Mesothelial cell of epicardium (in vitro differentiated cells): ENCODE measurements around the gene TM4SF20. TPM values are rescaled to one million over a fixed set of nuclear protein-coding genes. Genes with fewer than 3 reads are reported as not detected.

ENCODE experiments used
- DNase-seq, 2 experiments: peaks; one replicate each; pipeline ENCODE4 v3.0.0; 2021; ENCODE audit warnings: low spot score in 2 of 2; ENCODE audit not compliant: unreplicated experiment in 2 of 2
- H3K27ac Mint-ChIP-seq: 2 replicates; pipeline ENCODE4 v1.8.0; 2021; ENCODE audit warnings: mixed read lengths
- H3K27me3 Mint-ChIP-seq: 2 replicates; pipeline ENCODE4 v1.8.0; 2021; ENCODE audit warnings: low read depth, mixed read lengths
- H3K36me3 Mint-ChIP-seq: 2 replicates; pipeline ENCODE4 v1.8.0; 2021; ENCODE audit warnings: mixed read lengths
- H3K4me1 Mint-ChIP-seq: 2 replicates; pipeline ENCODE4 v1.8.0; 2021; ENCODE audit warnings: mixed read lengths
- H3K4me3 Mint-ChIP-seq: 2 replicates; pipeline ENCODE4 v1.8.0; 2021; ENCODE audit warnings: mild to moderate bottlenecking, moderate library complexity, mixed read lengths
- H3K9me3 Mint-ChIP-seq: 2 replicates; pipeline ENCODE4 v1.8.0; 2021; ENCODE audit warnings: mixed read lengths
- total RNA-seq: library from RNA; stranded (reverse); gene quantifications from 3 replicates; pipeline ENCODE4 v1.2.1, GENCODE V29; 2021
- TF ChIP-seq, protein P1 (sequence below): fragments of 200-600 bp; sonication (generic); IDR thresholded peaks from one replicate; pipeline ENCODE4 v1.5.0; 2021; ENCODE audit warnings: antibody characterized with exemption; ENCODE audit not compliant: unreplicated experiment

Gene TM4SF20
- total RNA-seq, 1 donor from 2014 or later, result not detected

DNA sequence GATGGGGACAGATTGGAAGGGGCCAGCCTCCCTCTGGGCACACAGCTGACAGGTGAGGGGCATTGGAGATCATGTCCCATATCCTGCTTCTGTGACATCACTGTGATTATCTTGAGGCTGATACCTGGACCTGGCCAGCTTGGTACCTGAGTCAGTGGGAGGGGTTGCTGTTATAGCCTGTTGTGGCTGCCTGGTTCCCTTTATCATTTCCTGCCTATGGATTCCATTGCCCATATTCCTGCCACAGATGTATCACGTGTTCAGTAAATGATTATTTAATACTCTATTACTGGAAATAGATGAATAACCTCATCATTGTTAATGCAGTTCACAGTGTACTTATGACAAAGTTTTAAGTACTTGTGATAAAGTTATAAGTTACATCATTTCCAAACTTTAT, 16.4 kb upstream of the TM4SF20 start:
- Mint-ChIP-seq H3K4me1 (peaks cover 3% of the 10 kb centered on the region), H3K9me3 (no peaks in the 10 kb centered on the region), H3K27me3 (no peaks in the 10 kb centered on the region), H3K36me3 (no peaks in the 10 kb centered on the region), H3K4me3 (no peak overlapping the region), H3K27ac (no peak overlapping the region)
- TF ChIP-seq, protein P1, sequence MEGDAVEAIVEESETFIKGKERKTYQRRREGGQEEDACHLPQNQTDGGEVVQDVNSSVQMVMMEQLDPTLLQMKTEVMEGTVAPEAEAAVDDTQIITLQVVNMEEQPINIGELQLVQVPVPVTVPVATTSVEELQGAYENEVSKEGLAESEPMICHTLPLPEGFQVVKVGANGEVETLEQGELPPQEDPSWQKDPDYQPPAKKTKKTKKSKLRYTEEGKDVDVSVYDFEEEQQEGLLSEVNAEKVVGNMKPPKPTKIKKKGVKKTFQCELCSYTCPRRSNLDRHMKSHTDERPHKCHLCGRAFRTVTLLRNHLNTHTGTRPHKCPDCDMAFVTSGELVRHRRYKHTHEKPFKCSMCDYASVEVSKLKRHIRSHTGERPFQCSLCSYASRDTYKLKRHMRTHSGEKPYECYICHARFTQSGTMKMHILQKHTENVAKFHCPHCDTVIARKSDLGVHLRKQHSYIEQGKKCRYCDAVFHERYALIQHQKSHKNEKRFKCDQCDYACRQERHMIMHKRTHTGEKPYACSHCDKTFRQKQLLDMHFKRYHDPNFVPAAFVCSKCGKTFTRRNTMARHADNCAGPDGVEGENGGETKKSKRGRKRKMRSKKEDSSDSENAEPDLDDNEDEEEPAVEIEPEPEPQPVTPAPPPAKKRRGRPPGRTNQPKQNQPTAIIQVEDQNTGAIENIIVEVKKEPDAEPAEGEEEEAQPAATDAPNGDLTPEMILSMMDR, result no peak
- no peak for DNase-seq

DNA sequence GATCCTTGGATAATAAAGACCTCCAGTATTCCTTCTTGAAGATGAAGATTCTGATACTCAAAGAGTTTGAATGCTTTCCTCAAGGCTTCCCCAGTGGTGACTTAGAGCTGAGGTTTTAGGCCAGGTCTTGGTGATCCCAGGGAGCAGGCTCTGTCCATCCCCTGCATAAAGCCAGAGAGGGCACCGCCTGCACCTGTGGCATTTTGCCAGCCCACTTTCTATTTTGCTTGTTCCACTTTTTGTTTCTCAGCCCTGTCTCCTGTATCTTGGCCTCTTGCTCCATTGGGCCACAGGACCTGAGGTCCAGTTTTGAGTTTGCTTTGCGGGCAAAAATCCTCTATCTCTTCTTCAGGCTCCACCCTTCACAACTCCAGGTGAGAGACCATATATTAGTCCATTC, 15.3 kb upstream of the TM4SF20 start:
- no peak overlapping the region for H3K4me3 Mint-ChIP-seq
- no peak for DNase-seq
- H3K4me1 Mint-ChIP-seq, result peaks cover 3% of the 10 kb centered on the region
- TF ChIP-seq, protein P1, result no peak
- no peak overlapping the region for H3K27ac Mint-ChIP-seq
- no peaks in the 10 kb centered on the region for H3K36me3 Mint-ChIP-seq
- no peaks in the 10 kb centered on the region for H3K27me3 Mint-ChIP-seq
- no peaks in the 10 kb centered on the region for H3K9me3 Mint-ChIP-seq

DNA sequence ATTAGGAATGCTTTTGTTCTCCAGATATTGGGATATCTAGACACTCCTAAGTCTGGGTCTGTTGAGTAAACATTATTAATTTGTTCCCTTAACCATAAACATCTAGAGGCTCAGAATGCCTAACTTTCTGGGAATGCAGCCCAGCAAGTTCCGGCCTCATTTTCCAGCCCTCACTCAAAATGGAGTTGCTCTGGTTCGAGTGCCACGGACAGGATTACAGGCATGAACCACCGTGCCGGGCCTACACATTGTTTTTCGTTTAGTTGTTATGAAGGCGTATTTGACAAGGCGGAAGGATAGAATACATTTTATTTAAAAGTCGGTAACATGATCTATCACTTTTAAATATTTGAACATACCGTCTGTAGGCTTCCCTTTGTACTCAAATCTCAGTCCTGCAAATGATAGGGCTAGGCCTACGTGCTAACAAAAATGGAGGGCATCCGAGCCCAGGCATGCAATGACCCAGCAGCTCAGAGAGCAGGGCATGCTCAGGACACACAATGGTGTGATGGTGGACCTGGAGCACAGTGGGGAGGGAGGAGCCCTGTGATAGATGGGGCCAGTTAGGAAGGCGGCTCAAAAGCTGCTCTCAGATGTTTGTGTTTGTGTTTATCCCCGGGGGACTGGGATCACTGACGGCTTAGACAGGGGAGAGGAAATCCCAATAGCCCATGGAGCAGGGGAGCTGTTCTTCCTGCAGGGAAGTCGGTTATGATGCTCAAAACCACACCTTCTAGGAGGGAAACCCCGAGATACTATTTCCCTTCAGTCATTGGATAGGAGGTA, 11.6 kb upstream of the TM4SF20 start:
- Mint-ChIP-seq H3K36me3 (no peaks in the 10 kb centered on the region), H3K4me3 (no peak overlapping the region), H3K9me3 (no peaks in the 10 kb centered on the region), H3K27me3 (no peaks in the 10 kb centered on the region), H3K27ac (no peak overlapping the region), H3K4me1 (peaks cover 3% of the 10 kb centered on the region)
- no peak for DNase-seq
- TF ChIP-seq, protein P1, result no peak

DNA sequence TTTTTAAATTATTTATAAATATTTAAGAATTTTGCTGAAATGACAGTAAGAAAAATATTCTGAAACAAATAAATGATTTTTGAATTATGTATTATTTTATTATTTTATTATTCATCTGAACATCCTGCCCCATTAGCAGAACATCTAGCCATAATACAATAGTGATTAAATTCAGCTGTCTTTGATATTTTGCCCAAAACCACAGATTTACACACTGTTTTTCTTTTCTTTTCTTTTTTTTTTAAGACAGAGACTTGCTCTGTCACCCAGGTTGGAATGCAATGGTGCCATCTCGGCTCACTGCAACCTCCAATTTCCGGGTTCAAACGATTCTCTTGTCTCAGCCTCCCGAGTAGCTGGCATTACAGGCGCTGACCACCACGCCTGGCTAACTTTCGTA, 10.6 kb upstream of the TM4SF20 start:
- DNase-seq, result no peak
- TF ChIP-seq, protein P1, result no peak
- Mint-ChIP-seq H3K27me3 (peaks cover 2% of the 10 kb centered on the region), H3K4me3 (no peak overlapping the region), H3K27ac (no peak overlapping the region), H3K4me1 (peaks cover 3% of the 10 kb centered on the region), H3K9me3 (no peaks in the 10 kb centered on the region), H3K36me3 (no peaks in the 10 kb centered on the region)

DNA sequence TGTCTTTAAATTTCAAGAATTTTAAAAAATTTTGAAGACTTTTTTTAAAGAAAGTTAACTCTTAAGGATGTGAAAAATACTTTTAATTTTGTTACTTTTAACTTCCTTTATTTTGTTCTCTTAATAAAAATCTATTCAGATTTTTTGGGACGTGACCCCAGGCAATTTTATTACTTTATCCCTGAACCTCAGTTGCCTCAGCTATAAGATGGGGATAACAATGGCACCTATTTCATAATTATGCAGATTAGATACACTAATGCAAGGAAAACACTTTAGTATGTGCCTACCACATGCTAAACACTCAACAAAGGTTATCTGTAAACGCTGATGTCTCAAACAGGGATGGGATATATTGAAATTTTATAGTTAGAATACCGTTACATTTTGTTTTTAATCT, 10.1 kb upstream of the TM4SF20 start:
- Mint-ChIP-seq H3K27me3 (peaks cover 4% of the 10 kb centered on the region), H3K27ac (no peak overlapping the region), H3K9me3 (no peaks in the 10 kb centered on the region), H3K4me3 (no peak overlapping the region), H3K4me1 (peaks cover 3% of the 10 kb centered on the region), H3K36me3 (no peaks in the 10 kb centered on the region)
- TF ChIP-seq, protein P1, result no peak
- DNase-seq, result no peak
